Measurements from ENCODE around the gene URB2.

The URB2 gene

DNA sequence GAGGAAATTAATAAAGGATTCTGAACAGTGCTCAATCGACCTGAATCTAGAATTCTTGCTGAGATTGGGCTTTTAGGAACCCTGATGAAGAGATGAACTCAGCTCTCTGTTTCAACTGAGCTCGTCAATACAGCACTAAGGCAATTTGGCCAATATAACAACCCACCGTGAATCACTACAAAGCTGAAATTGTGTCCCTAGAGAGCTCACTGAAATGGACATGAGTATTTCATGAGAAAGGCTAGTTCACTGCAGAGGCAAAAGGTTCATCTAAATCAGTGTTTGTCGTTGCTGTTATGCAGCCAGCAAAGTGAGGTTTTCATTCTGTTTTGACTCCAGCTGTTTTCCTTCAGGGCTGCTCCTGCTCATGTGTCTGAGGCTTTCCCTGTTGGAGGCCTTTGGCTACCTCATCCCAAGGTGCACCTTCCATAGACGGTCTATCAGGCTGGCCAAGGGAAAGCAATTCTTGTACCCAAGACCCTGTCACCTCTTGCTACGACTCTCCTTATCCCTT lies 83.5 kb downstream of the URB2 start:
- no peak for DNase-seq (ENCODE audit: low read depth, low spot score)
- TF ChIP-seq, protein P1, sequence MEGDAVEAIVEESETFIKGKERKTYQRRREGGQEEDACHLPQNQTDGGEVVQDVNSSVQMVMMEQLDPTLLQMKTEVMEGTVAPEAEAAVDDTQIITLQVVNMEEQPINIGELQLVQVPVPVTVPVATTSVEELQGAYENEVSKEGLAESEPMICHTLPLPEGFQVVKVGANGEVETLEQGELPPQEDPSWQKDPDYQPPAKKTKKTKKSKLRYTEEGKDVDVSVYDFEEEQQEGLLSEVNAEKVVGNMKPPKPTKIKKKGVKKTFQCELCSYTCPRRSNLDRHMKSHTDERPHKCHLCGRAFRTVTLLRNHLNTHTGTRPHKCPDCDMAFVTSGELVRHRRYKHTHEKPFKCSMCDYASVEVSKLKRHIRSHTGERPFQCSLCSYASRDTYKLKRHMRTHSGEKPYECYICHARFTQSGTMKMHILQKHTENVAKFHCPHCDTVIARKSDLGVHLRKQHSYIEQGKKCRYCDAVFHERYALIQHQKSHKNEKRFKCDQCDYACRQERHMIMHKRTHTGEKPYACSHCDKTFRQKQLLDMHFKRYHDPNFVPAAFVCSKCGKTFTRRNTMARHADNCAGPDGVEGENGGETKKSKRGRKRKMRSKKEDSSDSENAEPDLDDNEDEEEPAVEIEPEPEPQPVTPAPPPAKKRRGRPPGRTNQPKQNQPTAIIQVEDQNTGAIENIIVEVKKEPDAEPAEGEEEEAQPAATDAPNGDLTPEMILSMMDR (IDR thresholded peaks at IDR 0.05; ENCODE audit: low read depth, low read length) = no peak
- in situ Hi-C loops (cut with HindIII; ENCODE audit: low sequenced_read_pairs) = no loop called here
- no peak overlapping the region for H3K4me3 ChIP-seq (ENCODE audit: low read depth, low read length)
